Kidney epithelial cell (primary cell): Measurements from ENCODE around the gene GSAP. TPM values are rescaled to one million over a fixed set of nuclear protein-coding genes. Genes with fewer than 3 reads are reported as not detected.

Source experiments
- DNase-seq: peaks from one replicate; pipeline ENCODE4 v3.0.0-alpha.2; 2010; ENCODE audit warnings: low read depth
- H3K27me3 ChIP-seq: 2 replicates; pipeline ENCODE4 v1.6.0; 2011; ENCODE audit warnings: low read length; ENCODE audit not compliant: control insufficient read depth, insufficient read depth
- H3K36me3 ChIP-seq: 2 replicates; pipeline ENCODE4 v1.5.1; 2011; ENCODE audit warnings: low read length; ENCODE audit not compliant: control insufficient read depth, insufficient read depth
- H3K4me3 ChIP-seq: 2 replicates; pipeline ENCODE4 v1.5.1; 2011; ENCODE audit warnings: low read depth, mild to moderate bottlenecking, control low read depth, low read length
- CTCF ChIP-seq: IDR thresholded peaks from 2 replicates; pipeline ENCODE4 v1.5.1; 2011; ENCODE audit warnings: mild to moderate bottlenecking, moderate library complexity, low read length, control low read depth, inconsistent platforms; ENCODE audit not compliant: insufficient read depth, poor library complexity, severe bottlenecking
- total RNA-seq: library from RNA; depleted of rRNA; stranded (reverse); fragments of >200 nt; gene quantifications from 2 replicates; pipeline ENCODE4 v1.2.3, GENCODE V29; 2015

Gene GSAP
- total RNA-seq, 1 donor from 2014 or later: 4.3 TPM

GRCh38 chr7:77359599-77359998, 56.5 kb downstream of the GSAP start:
- no peak for DNase-seq
- Histone ChIP-seq H3K4me3 (no peak overlapping the region), H3K27me3 (no peaks in the 10 kb centered on the region), H3K36me3 (no peaks in the 10 kb centered on the region)
- no peak for TF ChIP-seq CTCF

- no peak for TF ChIP-seq CTCF
- DNase-seq: no peak
- Histone ChIP-seq H3K4me3 (no peak overlapping the region), H3K36me3 (no peaks in the 10 kb centered on the region), H3K27me3 (no peaks in the 10 kb centered on the region)
Measured at GRCh38 chr7:77354914-77355313, 61.2 kb downstream of the GSAP start.

- Histone ChIP-seq H3K27me3 (no peaks in the 10 kb centered on the region), H3K36me3 (no peaks in the 10 kb centered on the region), H3K4me3 (no peak overlapping the region)
- TF ChIP-seq CTCF: no peak
- no peak for DNase-seq
Measured at GRCh38 chr7:77354484-77354883, 61.7 kb downstream of the GSAP start.

GRCh38 chr7:77353911-77354310, 62.2 kb downstream of the GSAP start:
- Histone ChIP-seq H3K4me3 (no peak overlapping the region), H3K36me3 (no peaks in the 10 kb centered on the region), H3K27me3 (no peaks in the 10 kb centered on the region)
- TF ChIP-seq CTCF: no peak
- DNase-seq: no peak

- Histone ChIP-seq H3K4me3 (no peak overlapping the region), H3K36me3 (no peaks in the 10 kb centered on the region), H3K27me3 (no peaks in the 10 kb centered on the region)
- TF ChIP-seq CTCF: no peak
- DNase-seq: no peak
Measured at GRCh38 chr7:77353407-77353721, 62.8 kb downstream of the GSAP start.

GRCh38 chr7:77352665-77353406, 63.3 kb downstream of the GSAP start:
- DNase-seq: no peak
- no peak for TF ChIP-seq CTCF
- Histone ChIP-seq H3K36me3 (no peaks in the 10 kb centered on the region), H3K27me3 (no peaks in the 10 kb centered on the region), H3K4me3 (no peak overlapping the region)
